Neural progenitor cell (in vitro differentiated cells): ENCODE results near the gene PEX5L.

ENCODE experiments used
- CTCF ChIP-seq: fragments of 200-600 bp; sonication (generic); IDR thresholded peaks from 2 replicates; pipeline ENCODE4 v1.5.1; 2017; ENCODE audit warnings: antibody characterized with exemption, mild to moderate bottlenecking
- EZH2 ChIP-seq: fragments of 200-600 bp; sonication (generic); IDR thresholded peaks from 2 replicates; pipeline ENCODE4 v1.6.1; 2017; ENCODE audit warnings: antibody characterized with exemption, mild to moderate bottlenecking, moderate library complexity
- EZH2phosphoT487 ChIP-seq: fragments of 200-600 bp; sonication (generic); IDR thresholded peaks from 2 replicates; pipeline ENCODE4 v1.6.1; 2017; ENCODE audit warnings: antibody characterized with exemption

GRCh38 chr3:180082699-180083098 is 46.0 kb upstream of the PEX5L start:
- TF ChIP-seq CTCF (no peak), EZH2phosphoT487 (no peak), EZH2 (no peak)
